ENCODE data around the gene KDELR3.

DNA sequence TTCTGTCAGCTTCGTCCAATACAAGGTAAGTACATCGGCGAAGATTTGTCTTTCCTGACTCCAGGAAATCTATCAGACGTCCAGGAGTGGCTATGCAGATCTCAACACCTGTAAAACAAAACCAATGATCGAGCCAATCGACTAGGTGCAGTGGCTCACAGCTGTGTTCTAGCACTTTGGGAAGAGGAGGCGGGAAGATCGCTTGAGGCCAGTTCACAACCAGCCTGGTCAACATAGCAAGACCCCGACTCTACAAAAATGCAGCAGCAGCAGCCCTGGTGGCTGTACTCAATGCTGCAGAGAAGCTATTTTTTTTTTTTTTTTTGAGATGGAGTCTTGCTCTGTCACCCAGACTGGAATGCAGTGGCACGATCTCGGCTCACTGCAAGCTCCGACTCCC lies 27.0 kb downstream of the KDELR3 start:
- TF ChIP-seq, protein P1, sequence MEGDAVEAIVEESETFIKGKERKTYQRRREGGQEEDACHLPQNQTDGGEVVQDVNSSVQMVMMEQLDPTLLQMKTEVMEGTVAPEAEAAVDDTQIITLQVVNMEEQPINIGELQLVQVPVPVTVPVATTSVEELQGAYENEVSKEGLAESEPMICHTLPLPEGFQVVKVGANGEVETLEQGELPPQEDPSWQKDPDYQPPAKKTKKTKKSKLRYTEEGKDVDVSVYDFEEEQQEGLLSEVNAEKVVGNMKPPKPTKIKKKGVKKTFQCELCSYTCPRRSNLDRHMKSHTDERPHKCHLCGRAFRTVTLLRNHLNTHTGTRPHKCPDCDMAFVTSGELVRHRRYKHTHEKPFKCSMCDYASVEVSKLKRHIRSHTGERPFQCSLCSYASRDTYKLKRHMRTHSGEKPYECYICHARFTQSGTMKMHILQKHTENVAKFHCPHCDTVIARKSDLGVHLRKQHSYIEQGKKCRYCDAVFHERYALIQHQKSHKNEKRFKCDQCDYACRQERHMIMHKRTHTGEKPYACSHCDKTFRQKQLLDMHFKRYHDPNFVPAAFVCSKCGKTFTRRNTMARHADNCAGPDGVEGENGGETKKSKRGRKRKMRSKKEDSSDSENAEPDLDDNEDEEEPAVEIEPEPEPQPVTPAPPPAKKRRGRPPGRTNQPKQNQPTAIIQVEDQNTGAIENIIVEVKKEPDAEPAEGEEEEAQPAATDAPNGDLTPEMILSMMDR (conservative IDR thresholded peaks at IDR 0.05) = no peak
- no peak for TF ChIP-seq EZH2 (IDR thresholded peaks at IDR 0.05; ENCODE audit: low read depth)

All from PC-9 (cell line).